SK-N-MC (cell line): ENCODE measurements around the gene APOA1.

Experiments
- EZH2 ChIP-seq: fragments of 200-600 bp; sonication (generic); IDR thresholded peaks from one replicate; pipeline ENCODE4 v1.6.1; 2017; ENCODE audit warnings: antibody characterized with exemption
- POLR2AphosphoS5 ChIP-seq: IDR thresholded peaks from 2 replicates; pipeline ENCODE4 v1.6.1; 2012; ENCODE audit warnings: mild to moderate bottlenecking, low read depth, low read length, borderline replicate concordance

DNA sequence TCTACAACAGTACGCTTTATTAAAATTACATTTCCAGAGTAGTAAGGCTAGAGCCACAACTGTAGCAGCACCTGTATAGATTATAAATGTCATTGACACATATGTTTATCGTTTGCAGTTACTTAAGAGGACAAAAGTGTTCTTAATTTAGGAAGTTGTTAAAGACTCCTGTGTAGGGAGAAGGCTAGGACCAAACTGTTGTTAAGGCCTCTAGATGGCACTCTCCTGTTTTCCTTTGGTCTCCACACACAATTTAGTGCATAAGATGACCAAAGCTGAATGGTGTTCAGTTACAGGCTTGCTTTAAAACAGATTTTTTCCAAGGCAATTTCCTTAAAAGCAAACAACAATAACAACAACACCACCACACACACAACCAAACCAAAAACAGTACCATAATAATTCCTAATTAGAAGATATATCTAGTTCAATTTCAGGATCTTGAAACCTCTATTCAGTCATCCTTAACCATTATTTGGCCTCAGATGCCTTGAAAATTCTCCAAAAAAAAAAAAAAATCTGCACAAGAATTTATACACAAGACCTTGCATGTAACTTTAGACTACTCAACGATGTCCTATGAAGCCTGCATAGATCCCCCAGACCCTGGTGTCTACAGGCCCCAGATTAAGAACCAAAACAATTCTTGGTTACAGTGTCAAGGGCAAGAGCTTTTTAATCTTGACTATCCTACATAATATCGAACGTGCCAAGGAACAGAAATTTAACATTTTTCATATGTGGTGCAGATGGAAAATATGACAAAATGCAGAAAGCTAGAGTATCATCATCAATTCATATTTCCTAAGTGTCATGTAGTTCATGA is 42.6 kb upstream of the APOA1 start:
- no peak for TF ChIP-seq POLR2AphosphoS5
- no peak for TF ChIP-seq EZH2
